NCI-H524 treated with DMSO at 0.1 percent for 48 hours (cell line): ENCODE measurements around the gene S100B.

ENCODE experiments used
- DNase-seq: peaks from one replicate; lab custom pipeline; 2025; lab: John Stamatoyannopoulos, UW

The S100B gene

DNA sequence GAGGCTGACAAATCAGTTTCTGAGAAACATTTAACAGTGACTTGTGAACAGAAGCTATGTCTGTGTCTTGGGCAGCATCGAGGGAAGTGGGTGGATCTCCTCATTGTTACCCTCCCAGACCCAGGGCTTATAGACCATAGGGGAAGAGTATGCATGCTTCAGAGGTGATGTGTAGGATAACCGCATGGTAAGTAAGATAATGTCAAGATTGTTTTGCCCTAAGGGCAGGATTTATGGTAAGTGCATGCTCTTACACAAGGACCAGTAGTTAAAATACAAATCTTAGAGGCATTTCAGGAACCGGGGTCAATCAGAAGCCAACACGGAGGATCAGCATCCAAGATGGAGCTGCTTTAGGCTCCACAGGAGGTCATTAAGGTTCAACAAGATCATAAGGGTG, 22.8 kb upstream of the S100B start:
- no peak for DNase-seq

DNA sequence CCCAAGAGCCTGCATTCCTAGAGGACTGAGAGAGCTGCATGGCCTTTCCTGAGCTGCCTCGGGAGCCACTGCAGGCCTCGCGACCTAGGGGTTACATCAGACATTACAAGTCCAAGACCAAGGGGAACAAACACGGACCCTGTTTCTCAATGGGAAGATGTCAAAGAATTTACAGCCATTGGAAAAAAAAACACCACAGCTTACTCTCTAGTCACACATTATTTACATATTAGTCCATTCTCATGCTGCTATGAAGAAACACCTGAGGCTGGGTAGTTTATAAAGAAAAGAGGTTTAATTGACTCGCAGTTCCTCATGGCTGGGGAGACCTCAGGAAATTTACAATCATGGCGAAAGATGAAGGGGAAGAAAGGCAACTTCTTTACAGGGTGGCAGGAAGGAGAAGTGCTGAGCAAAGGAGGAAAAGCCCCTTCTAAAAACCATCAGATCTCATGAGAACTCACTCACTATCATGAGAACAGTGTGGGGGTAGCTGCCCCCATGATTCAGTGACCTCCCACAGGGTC, 22.2 kb upstream of the S100B start:
- DNase-seq = no peak

- no peak for DNase-seq
These were observed 21.7 kb upstream of the S100B start for GRCh38 chr21:46626536-46626935.

DNA sequence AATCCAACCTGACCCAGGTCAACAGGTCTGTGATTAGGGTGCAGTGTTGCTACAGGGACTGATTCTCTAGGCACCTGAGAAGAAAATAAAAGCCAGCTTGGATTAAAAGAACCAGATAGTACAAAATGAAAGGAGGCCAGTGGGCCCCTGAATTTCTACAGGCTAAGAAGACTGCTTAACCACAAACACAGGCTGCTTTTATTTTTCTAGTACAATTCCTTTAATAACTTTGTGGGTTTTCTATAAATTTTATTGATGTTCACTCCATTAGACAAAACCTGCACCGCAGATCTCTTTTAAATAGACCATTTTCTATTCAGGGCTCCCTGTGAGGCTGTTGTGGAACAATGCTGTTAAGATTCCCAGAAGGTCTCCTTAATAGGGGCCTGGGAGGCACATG, 20.9 kb upstream of the S100B start:
- DNase-seq = no peak

- no peak for DNase-seq
These were observed 19.2 kb upstream of the S100B start for GRCh38 chr21:46624050-46624449.

DNA sequence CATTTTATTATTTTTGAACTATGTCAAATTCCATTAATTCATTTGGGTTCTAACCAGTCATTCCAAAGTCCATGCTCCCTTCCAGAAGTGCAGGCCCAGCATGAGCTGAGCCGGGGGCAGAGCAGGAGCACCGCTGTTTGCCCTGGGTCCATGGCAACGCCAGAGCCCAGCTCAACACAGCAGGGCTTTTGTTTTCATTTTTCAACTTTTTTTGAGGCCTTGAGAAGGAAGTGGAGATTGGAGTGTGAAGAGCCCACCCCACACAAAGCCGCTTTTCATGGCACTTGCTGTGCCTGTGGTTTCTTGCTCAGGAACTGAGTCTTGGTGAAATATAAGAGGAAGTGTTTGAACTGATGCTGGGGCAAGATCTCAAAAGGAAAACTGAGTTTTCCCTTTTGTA, 17.3 kb upstream of the S100B start:
- DNase-seq = no peak

- DNase-seq = no peak
These were observed 16.7 kb upstream of the S100B start for GRCh38 chr21:46621457-46622182.

DNA sequence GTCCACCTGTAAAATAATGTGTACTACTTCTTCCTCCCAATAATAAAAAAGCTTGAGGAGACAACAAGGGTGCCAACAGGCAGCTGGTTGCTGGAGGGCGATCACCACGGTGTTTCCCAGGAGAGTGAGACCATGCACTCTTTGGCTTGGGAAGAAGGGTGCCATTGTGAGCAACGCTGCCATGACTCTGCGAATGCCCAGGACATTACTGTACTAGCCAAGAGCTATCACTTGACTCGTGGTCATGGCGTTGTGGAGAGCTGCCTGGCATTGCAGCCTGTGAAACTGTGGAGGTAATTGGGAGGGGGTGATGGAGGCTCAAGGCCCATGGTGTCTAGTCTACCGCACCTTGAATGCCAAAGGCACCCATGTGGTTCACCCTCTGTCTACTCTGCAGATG, 16.0 kb upstream of the S100B start:
- no peak for DNase-seq

DNA sequence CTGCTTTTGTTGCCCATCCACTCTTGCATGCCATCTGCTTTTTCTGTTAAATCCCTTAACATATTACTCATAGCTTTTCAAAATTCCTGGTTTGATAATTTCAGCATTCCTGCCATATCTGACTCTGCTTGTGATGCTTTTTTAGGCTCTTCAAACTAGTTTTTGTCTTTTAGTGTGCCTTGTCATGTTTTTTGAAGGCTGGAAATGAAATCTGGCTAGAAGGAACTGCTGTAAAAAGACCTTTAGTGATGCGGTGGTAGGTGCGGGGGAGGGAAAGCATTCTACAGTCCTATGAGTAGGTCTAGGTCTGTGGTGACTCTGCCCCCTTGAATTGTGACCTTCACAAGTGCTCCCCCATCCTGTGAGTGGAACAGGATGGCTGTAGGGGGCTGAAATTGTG, 15.0 kb upstream of the S100B start:
- DNase-seq = no peak

DNA sequence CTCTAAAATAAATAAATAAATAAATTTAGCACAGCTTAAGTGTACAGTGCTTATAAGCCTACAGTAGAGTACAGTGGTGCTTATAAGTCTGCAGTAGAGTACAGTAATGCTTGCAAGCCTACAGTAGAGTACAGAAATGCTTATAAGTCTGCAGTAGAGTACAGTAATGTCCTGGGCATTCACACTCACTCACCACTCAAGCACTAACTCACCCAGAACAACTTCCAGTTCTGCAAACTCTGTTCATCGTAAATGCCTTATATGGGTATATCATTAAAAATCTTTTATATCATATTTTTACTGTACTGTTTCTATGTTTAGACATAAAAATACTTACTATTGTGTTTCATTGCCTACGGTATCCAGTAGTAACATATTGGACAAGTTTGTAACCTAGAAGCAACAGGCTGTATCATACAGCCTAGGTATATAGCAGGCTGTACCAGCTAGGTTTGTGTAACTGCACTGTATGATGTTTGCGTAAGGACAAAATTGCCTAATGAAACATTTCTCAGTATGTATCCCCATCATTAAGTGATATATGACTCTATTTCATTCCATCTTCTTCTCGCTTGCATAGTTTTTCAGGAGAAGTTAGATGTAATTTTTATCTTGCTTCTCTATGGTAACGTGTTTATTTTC, 14.0 kb upstream of the S100B start:
- no peak for DNase-seq

DNA sequence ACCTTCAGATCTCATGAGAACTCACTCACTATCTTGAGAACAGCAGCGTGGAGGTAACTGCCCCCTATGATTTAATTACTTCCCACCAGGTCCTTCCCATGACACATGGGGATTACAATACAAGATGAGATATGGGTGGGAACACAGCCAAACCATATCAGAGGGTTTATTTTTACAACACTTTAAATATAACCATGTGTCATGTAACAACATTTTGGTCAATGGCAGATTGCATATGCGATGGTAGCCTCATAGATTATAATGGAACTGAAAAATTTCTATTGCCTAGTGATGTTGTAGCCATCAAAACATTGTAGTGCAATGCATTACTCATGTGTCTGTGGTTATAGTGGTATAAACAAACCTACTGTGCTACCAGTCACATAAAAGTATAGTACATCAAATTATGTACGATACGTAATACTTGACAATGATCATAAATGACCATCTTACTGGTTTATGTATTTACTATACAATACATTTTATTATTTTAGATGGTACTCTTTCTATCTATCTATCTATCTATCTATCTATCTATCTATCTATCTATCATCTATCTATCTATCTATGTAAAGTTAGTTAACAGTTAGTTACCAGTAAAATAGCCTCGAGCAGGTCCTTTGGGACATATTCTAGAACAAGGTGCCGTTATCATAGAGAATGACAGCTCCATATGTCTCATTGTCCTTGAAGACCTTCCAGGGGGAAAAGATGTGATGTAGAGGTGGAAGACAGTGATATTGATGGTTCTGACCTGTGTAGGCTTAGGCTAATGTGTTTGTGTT, 12.6 kb upstream of the S100B start:
- no peak for DNase-seq

GRCh38 chr21:46616656-46617055, 11.8 kb upstream of the S100B start:
- no peak for DNase-seq

DNA sequence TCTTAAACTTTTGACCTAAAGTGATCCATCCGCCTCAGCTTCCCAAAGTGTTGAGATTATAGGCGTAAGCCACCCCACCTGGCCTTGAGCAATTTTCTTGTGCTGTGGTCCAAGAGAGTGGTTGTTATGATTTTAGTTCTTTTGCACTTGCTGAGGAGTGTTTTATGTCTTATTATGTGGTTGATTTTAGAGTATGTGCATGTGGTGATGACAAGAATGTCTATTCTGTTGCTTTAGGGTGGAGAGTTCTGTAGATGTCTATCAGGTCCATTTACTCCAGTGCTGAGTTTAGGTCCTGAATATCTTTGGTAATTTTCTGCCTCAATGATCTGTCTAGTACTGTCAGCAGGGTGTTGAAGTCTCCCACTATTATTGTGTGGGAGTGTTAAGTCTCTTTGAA, 11.2 kb upstream of the S100B start:
- DNase-seq = no peak

- no peak for DNase-seq
These were observed 8.5 kb upstream of the S100B start for GRCh38 chr21:46613391-46613790.

GRCh38 chr21:46610018-46610701, 5.3 kb upstream of the S100B start:
- DNase-seq = no peak

DNA sequence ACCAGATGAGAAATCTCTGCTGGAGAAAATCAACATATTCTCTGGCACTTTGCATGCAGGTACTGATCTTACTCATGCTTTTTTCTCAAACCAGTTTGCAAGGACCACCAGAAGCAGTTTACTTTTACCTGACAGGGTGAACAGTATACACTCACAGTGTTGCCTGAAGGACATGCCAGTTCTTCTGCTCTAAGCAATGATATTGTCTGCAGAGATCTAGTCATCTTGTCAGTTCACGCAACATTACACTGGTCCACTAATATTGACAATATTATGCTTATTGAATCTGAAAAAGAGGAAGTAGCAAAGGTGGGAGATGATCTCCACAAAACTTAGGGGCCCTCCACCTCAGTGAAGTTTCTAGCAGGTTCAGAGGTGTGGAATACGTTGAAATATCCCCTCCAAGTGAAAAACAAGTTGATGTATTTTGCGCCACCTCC, 3.8 kb upstream of the S100B start:
- no peak for DNase-seq

DNA sequence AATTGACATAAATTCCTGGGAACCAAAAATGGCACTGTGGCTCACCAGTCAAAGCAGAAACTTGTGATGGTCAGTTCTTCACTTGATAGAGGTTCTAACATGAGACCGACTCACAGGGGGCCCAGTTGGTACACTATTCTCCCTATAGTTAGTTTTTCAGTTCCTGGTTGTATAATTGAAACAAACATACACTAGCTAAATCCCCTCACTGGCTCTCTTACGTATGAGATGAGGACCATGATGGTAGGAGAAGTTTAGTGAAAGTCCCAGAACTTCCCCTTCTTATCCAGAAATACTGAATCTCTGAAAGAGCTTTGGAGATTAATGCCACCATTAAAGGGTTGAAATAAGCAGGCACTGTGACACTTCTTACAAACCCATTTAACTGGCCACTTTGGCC, 2.8 kb upstream of the S100B start:
- DNase-seq = no peak

GRCh38 chr21:46606427-46606813, 1.5 kb upstream of the S100B start:
- no peak for DNase-seq

DNA sequence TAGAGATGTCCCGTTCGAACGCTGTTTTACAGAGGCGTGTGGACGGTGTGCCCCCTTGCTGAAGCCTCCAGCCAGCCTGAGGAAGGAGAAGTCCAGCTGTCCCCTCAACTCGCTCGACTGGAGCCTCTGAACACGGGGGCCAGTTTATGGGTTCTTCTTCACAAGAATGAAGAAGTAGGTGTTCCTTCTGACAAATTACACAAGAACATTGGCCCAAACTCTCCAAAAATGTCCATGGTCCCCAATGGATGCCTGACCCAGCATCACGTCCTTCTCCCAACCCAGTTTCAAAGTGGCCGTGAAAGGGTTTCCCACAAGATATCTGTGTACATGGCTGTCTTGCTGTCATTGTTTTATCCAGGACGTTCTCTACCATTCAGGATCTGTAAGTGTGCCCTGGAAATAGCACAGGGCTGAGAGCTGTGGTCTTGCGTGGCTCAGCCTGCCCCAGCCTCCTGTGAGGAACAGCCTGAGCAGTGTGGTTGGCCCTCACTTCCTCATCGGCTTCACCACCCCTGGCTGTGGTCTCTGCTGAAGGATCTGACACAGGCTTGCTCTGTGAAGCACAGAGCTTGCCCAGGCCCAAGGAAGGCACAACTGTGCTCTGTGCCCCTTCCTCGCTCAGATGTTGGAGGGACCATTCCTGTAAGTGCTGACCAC, 1.0 kb upstream of the S100B start:
- no peak for DNase-seq

GRCh38 chr21:46604329-46604974, 430 bp downstream of the S100B start:
- DNase-seq = no peak

- no peak for DNase-seq
These were observed 1.7 kb downstream of the S100B start for GRCh38 chr21:46603228-46603627.
